Body of pancreas (tissue), 4 donors: ENCODE results near the gene PMS2.

Source experiments
- POLR2A ChIP-seq, 3 donors: fragments of 450-650 bp; IDR thresholded peaks; one replicate each; pipeline ENCODE4 v1.6.1; 2016; ENCODE audit warnings: antibody characterized with exemption in 3 of 3, mild to moderate bottlenecking in 2 of 3
- TF ChIP-seq, protein P1 (sequence below), 7 experiments: fragments of 450-650 bp in 4 of 7; fragments of 200-600 bp in 3 of 7; sonication (generic) in 3 of 7; IDR thresholded peaks; one replicate each; pipeline ENCODE4 v1.5.1; 2016 to 2019; ENCODE audit warnings: antibody characterized with exemption in 7 of 7

DNA sequence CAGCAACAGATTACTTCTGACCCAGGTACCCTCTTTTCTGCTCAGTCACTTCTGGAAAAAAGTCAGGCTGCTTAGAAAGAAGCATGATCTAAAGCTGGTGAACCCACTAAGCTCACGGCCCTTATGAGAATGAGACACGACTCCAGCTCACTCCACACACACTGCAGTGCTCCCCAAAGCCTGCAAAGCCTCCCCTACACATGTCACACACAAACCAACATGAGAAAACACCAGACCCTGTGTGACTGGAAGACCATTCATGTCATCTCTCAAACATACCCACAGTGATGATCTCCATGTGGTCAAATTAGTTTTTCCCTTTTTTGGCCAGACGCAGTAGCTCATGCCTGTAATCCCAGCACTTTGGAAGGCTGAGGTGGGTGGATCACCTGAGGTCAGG, 22.7 kb upstream of the PMS2 start:
- TF ChIP-seq, protein P1, sequence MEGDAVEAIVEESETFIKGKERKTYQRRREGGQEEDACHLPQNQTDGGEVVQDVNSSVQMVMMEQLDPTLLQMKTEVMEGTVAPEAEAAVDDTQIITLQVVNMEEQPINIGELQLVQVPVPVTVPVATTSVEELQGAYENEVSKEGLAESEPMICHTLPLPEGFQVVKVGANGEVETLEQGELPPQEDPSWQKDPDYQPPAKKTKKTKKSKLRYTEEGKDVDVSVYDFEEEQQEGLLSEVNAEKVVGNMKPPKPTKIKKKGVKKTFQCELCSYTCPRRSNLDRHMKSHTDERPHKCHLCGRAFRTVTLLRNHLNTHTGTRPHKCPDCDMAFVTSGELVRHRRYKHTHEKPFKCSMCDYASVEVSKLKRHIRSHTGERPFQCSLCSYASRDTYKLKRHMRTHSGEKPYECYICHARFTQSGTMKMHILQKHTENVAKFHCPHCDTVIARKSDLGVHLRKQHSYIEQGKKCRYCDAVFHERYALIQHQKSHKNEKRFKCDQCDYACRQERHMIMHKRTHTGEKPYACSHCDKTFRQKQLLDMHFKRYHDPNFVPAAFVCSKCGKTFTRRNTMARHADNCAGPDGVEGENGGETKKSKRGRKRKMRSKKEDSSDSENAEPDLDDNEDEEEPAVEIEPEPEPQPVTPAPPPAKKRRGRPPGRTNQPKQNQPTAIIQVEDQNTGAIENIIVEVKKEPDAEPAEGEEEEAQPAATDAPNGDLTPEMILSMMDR (IDR thresholded peaks at IDR 0.05), result no peak
- no peak for TF ChIP-seq POLR2A (IDR thresholded peaks at IDR 0.05)
